SU-DHL-6 (cell line): ENCODE results near the gene KCNC3.
A peak's percentile ranks its signal among the peaks of the same experiment; 100 is the strongest.

ENCODE experiments used
- EZH2phosphoT487 ChIP-seq: fragments of 200-600 bp; sonication (generic), shearing (Covaris generic); conservative IDR thresholded peaks from 2 replicates; pipeline ENCODE4 v1.6.1; 2018; ENCODE audit warnings: mild to moderate bottlenecking, antibody characterized with exemption, low read length, moderate library complexity, mixed read lengths
- TF ChIP-seq, protein P1 (sequence below): fragments of 200-600 bp; sonication (generic); IDR thresholded peaks from one replicate; pipeline ENCODE4 v1.5.1; 2017; ENCODE audit warnings: antibody characterized with exemption, mild to moderate bottlenecking, low read length, moderate library complexity; ENCODE audit not compliant: insufficient read depth, poor library complexity, severe bottlenecking

DNA sequence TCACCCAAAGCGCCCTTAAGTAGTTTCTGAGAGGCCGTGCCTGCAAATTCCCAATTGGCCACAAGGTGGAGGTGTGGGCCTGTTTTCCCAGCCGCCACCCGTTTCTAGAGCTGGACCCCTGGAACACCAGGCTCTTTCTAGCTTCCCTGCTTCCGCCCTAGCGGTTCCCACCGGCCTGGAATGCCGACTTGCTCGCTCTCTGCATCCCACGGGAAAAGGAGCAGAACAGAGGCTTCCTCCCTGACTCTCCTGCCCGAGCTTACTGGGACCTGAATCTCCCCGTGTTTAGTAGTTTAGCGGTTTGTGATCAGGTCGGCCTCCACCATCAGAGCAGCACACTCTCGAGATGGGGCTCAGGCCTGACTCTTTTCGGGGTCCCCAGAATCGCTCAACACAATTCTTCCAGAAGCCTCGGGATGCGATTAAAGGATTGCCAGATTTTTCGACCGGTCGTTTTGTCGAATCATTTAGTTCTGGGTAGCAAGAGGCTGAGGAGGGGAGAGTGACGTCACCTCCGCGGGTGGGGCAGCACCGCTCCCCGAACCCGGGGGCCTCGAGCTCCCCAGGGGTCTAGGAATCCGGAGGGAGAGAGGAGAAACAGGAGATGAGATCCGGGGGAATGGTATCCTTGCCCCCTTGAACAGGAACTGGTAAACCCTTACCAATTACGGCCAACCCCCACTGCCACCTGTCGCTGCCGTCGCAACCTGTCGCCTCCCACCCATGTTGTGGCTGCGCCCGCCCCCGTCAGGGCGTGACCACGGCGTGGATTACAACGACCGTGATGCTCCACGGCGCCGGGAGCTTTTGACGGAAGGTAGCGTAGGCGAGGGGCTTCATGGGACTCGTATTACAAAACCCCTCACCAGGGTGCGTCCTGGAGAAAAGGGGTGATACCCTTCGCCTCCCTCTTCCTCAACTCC is 28.3 kb upstream of the KCNC3 start:
- TF ChIP-seq, protein P1, sequence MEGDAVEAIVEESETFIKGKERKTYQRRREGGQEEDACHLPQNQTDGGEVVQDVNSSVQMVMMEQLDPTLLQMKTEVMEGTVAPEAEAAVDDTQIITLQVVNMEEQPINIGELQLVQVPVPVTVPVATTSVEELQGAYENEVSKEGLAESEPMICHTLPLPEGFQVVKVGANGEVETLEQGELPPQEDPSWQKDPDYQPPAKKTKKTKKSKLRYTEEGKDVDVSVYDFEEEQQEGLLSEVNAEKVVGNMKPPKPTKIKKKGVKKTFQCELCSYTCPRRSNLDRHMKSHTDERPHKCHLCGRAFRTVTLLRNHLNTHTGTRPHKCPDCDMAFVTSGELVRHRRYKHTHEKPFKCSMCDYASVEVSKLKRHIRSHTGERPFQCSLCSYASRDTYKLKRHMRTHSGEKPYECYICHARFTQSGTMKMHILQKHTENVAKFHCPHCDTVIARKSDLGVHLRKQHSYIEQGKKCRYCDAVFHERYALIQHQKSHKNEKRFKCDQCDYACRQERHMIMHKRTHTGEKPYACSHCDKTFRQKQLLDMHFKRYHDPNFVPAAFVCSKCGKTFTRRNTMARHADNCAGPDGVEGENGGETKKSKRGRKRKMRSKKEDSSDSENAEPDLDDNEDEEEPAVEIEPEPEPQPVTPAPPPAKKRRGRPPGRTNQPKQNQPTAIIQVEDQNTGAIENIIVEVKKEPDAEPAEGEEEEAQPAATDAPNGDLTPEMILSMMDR: peak; percentile 70
- TF ChIP-seq EZH2phosphoT487: no peak
